GM12878 (cell line): ENCODE results near the gene DRD3. TPM values are rescaled to one million over a fixed set of nuclear protein-coding genes. Genes with fewer than 3 reads are reported as not detected.

Experiments
- CHD1 ChIP-seq: IDR thresholded peaks from 2 replicates; pipeline ENCODE4 v1.6.1; 2012; ENCODE audit warnings: low read depth, low read length, improper control_type of control experiment
- EP300 ChIP-seq, 2 experiments: fragments of 150-350 bp in 1 of 2; IDR thresholded peaks; 2 replicates each; pipeline ENCODE4 v1.6.1; 2011 to 2012; ENCODE audit warnings: low read depth in 2 of 2, low read length in 2 of 2, borderline replicate concordance in 1 of 2, improper control_type of control experiment in 1 of 2, inconsistent platforms in 1 of 2; ENCODE audit not compliant: control insufficient read depth in 1 of 2
- IRF5 ChIP-seq: fragments of 450-650 bp; IDR thresholded peaks from 2 replicates; pipeline ENCODE4 v1.6.1; 2017; ENCODE audit warnings: borderline replicate concordance
- MTA3 ChIP-seq: IDR thresholded peaks from 2 replicates; pipeline ENCODE4 v1.6.1; 2012; ENCODE audit warnings: low read length, inconsistent platforms, borderline replicate concordance
- PRDM15 ChIP-seq: fragments of 450-650 bp; formaldehyde crosslinking; IDR thresholded peaks from 2 replicates; pipeline ENCODE4 v1.4.0; 2020; ENCODE audit warnings: mild to moderate bottlenecking, moderate library complexity
- RBBP5 ChIP-seq: fragments of 200-600 bp; sonication (generic); conservative IDR thresholded peaks from 2 replicates; pipeline ENCODE4 v1.6.1; 2016
- USF2 ChIP-seq: IDR thresholded peaks from 2 replicates; pipeline ENCODE4 v1.6.1; 2011; ENCODE audit warnings: low read depth, low read length, improper control_type of control experiment, borderline replicate concordance
- ZBED1 ChIP-seq: IDR thresholded peaks from 2 replicates; pipeline ENCODE4 v1.6.1; 2016; ENCODE audit warnings: borderline replicate concordance
- polyA plus RNA-seq, 11 experiments: library from polyadenylated mRNA; depleted of rRNA in 4 of 11; unstranded in 6 of 11; stranded (reverse) in 5 of 11; fragments of >200 nt; fragmentation: Nextera tagmentation in 4 of 11; fragmentation: Illumina TruSeq in 1 of 11; extraction: Ambion mirVana in 4 of 11; extraction: Trizol in 1 of 11; gene quantifications; 1 replicate in 1 of 11; 2 replicates in 10 of 11; pipeline versions ENCODE4 v1.2.1 to v1.2.3, GENCODE V29; 2011 to 2016; ENCODE audit warnings: inconsistent platforms in 2 of 11, missing spikeins in 2 of 11, low read depth in 1 of 11
- total RNA-seq, 4 experiments: library from RNA; depleted of rRNA in 3 of 4; stranded (reverse); fragments of >200 nt in 3 of 4; fragmentation: Illumina TruSeq in 1 of 4; extraction: Trizol in 1 of 4; gene quantifications; 2 replicates each; pipeline versions ENCODE4 v1.2.1 to v1.2.3, GENCODE V29; 2013 to 2021
- TF ChIP-seq, protein P1 (sequence below): fragments of 450-650 bp; formaldehyde crosslinking; IDR thresholded peaks from 2 replicates; pipeline ENCODE4 v1.4.0; 2022; ENCODE audit warnings: mild to moderate bottlenecking, moderate library complexity
- TF ChIP-seq, protein P2 (sequence below): fragments of 150-350 bp; IDR thresholded peaks from 2 replicates; pipeline ENCODE4 v1.6.1; 2016; ENCODE audit warnings: low read depth, low read length
- TF ChIP-seq, protein P3 (sequence below): fragments of 450-650 bp; IDR thresholded peaks from 2 replicates; pipeline ENCODE4 v1.6.1; 2017; ENCODE audit warnings: low read depth, mild to moderate bottlenecking, moderate library complexity

Gene DRD3
- total and polyA plus RNA-seq, 10 of the 15 experiments (the other 5 are each of a cell fraction or from before 2014, with no cell fraction given), result not detected

DNA sequence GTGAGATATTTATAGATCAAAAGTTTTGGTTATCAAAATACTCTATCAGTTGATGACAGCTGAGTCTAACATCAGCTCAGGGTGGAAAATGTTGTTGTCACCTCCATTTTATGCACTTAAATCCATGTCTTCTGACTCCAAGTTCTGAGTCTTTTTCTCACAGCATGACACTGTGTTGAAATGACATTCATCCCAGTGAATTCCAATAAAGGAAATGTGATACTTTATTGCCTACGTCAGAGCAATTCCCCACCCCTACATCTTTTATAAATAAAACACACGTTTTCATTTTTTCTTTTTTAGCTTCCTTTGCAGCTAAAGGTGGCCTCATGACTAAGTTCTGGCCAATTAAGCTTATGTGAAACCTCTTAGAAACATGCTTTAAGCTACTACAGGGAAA is 10.7 kb downstream of the DRD3 start (continued):
- no peak for TF ChIP-seq USF2
- TF ChIP-seq, protein P1, sequence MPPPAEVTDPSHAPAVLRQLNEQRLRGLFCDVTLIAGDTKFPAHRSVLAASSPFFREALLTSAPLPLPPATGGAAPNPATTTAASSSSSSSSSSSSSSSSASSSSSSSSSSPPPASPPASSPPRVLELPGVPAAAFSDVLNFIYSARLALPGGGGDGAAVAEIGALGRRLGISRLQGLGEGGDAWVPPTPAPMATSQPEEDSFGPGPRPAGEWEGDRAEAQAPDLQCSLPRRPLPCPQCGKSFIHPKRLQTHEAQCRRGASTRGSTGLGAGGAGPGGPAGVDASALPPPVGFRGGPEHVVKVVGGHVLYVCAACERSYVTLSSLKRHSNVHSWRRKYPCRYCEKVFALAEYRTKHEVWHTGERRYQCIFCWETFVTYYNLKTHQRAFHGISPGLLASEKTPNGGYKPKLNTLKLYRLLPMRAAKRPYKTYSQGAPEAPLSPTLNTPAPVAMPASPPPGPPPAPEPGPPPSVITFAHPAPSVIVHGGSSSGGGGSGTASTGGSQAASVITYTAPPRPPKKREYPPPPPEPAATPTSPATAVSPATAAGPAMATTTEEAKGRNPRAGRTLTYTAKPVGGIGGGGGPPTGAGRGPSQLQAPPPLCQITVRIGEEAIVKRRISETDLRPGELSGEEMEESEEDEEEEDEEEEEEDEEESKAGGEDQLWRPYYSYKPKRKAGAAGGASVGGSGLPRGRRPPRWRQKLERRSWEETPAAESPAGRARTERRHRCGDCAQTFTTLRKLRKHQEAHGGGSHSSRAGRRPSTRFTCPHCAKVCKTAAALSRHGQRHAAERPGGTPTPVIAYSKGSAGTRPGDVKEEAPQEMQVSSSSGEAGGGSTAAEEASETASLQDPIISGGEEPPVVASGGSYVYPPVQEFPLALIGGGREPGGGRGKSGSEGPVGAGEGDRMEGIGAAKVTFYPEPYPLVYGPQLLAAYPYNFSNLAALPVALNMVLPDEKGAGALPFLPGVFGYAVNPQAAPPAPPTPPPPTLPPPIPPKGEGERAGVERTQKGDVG, result no peak
- no peak for TF ChIP-seq IRF5
- no peak for TF ChIP-seq EP300 (IDR thresholded peaks at IDR 0.05; ENCODE audit: borderline replicate concordance in 1 of 2, control insufficient read depth in 1 of 2, low read depth in 2 of 2, low read length in 2 of 2)
- no peak for TF ChIP-seq CHD1
- TF ChIP-seq, protein P2, sequence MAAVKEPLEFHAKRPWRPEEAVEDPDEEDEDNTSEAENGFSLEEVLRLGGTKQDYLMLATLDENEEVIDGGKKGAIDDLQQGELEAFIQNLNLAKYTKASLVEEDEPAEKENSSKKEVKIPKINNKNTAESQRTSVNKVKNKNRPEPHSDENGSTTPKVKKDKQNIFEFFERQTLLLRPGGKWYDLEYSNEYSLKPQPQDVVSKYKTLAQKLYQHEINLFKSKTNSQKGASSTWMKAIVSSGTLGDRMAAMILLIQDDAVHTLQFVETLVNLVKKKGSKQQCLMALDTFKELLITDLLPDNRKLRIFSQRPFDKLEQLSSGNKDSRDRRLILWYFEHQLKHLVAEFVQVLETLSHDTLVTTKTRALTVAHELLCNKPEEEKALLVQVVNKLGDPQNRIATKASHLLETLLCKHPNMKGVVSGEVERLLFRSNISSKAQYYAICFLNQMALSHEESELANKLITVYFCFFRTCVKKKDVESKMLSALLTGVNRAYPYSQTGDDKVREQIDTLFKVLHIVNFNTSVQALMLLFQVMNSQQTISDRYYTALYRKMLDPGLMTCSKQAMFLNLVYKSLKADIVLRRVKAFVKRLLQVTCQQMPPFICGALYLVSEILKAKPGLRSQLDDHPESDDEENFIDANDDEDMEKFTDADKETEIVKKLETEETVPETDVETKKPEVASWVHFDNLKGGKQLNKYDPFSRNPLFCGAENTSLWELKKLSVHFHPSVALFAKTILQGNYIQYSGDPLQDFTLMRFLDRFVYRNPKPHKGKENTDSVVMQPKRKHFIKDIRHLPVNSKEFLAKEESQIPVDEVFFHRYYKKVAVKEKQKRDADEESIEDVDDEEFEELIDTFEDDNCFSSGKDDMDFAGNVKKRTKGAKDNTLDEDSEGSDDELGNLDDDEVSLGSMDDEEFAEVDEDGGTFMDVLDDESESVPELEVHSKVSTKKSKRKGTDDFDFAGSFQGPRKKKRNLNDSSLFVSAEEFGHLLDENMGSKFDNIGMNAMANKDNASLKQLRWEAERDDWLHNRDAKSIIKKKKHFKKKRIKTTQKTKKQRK, result no peak
- no peak for TF ChIP-seq MTA3
- no peak for TF ChIP-seq RBBP5
- TF ChIP-seq, protein P3, sequence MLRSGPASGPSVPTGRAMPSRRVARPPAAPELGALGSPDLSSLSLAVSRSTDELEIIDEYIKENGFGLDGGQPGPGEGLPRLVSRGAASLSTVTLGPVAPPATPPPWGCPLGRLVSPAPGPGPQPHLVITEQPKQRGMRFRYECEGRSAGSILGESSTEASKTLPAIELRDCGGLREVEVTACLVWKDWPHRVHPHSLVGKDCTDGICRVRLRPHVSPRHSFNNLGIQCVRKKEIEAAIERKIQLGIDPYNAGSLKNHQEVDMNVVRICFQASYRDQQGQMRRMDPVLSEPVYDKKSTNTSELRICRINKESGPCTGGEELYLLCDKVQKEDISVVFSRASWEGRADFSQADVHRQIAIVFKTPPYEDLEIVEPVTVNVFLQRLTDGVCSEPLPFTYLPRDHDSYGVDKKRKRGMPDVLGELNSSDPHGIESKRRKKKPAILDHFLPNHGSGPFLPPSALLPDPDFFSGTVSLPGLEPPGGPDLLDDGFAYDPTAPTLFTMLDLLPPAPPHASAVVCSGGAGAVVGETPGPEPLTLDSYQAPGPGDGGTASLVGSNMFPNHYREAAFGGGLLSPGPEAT, result no peak
- no peak for TF ChIP-seq PRDM15 (CRISPR knock-in tag)
- TF ChIP-seq ZBED1, result no peak
